Measurements from ENCODE around the gene TUFT1.

TUFT1 gene, protein sequence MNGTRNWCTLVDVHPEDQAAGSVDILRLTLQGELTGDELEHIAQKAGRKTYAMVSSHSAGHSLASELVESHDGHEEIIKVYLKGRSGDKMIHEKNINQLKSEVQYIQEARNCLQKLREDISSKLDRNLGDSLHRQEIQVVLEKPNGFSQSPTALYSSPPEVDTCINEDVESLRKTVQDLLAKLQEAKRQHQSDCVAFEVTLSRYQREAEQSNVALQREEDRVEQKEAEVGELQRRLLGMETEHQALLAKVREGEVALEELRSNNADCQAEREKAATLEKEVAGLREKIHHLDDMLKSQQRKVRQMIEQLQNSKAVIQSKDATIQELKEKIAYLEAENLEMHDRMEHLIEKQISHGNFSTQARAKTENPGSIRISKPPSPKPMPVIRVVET

DNA sequence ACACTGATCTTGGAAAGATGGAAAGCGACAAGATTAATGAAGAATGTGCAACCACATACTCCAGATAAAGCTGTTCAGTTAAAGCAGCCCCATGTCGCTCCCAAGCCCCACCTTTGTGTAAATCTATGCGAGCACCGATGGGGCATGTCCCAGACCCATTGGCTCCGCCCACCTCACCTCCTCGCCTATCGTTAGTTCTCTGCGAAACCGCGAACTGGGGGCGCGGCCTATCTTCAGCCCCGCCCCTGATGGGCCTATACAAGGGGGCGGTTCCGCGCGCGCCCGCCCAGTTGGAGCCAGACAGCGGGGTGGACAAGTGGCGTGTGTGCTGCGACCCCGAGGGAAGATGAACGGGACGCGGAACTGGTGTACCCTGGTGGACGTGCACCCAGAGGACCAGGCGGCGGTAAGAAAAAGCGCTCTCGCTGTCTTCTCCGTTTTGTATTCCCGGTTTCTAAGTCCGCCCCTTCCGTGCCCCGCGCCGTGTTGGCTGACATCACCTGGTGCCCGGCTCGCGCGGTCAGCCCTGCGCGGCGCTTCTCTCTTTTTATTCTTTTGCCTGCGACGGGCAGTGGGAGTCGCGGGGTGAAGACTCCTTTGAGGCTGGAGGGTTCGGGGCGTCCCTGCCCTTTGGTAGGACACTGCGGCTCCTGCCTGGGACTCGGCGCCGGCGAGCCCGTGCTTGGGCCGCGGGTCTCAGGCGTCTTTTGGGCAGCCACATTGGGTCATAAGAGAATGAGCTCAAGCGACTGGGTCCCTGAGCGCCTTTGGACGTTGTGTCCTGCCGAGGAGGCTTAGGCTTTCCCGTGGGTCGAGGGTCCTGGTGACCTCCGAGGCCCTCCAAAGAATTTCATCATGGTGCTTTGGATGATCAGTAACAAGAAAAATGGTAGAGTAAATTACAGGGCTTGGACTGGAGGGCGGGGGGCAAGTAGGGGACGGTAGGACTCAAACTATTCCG lies at the start of gene TUFT1:
TUFT1 (plus strand) TSS at position 289 of the 961 bp plus-strand sequence; CDS start at position 347, 58 bp downstream.
- peak; percentile 95 for DNase-seq (ENCODE audit: low spot score)

DNA sequence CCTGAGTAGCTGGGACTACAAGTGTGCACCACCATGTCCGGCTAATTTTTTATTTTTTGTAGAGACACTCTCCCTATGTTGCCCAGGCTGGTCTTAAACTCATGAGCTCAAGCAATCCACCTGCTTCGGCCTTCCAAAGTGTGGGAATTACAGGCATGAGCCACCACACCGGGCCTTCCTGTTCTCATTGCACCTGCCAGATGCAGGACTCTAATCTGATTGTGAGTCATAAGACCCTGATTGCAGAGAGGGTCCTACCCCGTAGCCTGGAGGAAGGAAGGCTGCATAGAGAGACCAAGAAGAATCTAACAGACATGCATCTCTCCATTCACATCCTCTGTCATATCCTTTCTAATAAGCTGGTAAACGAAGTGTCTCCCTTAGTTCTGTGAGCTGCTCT lies 48.5 kb upstream of the TUFT1 start:
- DNase-seq (ENCODE audit: low spot score) = no peak

DNA sequence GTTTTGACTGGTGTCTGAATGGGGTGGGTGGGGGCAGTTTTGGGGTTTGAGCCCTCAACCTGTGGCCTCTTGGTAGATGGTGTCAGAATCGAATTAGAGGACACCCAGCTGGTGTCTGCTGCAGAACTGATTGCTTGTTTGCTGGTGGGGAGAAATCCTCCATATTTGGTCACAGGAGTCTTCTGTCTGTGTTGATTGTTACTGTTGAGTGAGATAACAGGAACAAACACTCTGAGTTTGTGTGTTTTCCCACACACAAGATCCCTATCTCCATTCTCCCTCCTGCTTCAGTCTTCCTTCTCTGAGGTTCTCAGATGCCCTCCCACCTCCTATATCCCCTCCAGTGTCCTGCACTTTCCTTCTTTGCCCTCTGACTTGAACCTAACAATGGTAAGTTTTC lies 48.0 kb upstream of the TUFT1 start:
- no peak for DNase-seq (ENCODE audit: low spot score)

DNA sequence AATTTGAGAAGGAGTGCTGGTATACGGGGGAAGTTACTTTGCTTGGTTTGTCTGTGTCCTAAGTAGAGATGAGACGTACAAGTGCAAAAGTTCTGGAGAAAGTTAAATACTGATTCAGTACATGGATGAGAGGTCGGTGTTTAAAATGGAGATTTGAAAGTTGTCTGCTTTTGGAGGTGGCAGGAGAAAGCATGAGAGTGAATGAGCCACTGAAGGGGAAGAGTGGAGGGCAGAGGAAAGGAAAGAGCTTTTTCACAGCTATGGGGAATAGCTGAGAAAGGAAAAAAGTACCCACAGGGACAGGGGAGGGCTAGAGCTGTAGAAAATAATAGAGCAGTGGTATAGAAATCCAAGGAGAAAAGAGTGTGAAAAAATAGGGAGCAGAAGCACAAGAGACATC lies 47.1 kb upstream of the TUFT1 start:
- DNase-seq (ENCODE audit: low spot score) = no peak

DNA sequence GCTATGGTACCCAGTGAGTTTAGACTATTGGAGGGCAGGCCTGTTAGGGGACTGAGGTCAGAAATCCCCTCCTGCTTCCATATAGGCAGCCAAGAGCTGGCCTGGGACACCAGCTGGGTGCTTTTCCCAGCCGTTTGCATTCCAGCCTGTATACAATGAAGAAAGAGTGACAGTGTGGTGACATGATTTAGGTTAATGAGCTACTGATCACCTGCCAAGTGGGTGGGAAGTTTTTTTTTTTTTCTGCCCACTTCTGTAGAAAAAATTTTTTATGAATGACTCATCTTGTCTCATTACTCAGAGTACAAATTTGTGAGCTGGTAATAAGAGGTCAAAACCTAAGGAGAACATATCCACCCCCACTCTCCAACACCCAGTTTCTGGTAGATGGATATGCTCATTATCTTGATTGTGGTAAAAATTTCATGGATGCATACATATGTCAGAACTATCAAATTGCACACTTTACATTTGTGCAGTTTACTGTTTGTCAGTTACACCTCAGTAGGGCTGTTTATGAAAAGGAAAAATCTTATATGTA lies 45.3 kb upstream of the TUFT1 start:
- peak; percentile 57 for DNase-seq (ENCODE audit: low spot score)

DNA sequence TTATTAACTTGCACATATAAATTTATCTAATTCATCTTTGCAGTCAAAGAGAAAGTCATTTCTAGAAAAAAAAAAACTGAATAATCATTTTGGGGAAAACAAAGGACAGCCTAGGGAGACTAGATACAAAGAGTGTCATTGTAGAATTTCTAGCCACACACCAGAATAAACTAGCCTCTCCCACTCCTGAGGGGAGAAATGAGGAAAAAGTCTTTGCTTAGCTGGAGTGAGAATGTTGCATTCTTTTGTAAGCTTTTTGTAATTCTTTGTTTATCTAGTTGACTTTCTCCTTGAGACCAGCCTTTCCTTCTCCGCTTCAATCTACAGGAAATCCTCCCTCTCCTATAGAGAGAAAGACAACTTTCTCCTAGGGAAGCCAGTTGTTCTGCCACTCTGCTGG lies 44.8 kb upstream of the TUFT1 start:
- no peak for DNase-seq (ENCODE audit: low spot score)

DNA sequence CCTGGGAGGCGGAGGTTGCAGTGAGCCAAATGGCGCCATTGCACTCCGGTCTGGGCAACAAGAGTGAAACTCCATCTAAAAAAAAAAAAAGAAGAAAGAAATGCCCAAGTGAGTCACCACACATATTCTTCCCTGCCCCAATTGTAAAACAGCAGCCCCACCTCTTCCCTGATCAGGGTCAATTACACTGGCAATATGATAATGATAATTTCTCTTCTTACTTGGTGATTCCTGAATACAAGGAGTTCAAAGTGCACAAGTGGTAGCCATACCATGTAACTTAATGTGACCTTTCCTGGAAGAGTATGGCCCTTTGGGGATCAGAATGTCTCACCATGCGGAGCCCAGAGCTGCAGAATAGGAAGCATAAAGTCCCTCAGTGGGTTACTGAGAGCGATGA lies 40.7 kb upstream of the TUFT1 start:
- no peak for DNase-seq (ENCODE audit: low spot score)

DNA sequence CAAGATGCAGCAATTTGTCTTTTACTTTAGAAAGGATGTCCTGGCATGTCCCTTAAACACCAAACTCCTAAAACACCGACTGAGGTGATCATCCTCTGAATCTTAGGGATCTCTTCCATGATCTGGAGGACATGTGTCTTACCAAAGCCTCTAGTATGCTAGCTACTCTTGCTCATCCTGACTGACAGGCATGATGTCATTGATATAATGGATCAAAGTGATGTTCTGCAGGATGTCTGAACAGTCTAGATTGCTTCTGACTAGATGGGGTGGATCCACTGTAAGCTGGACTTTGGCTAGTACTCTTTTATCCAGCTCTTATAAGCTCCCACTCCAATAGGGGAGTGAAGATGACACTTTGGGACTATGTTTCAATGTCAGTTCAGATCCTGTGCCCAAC lies 40.2 kb upstream of the TUFT1 start:
- DNase-seq (ENCODE audit: low spot score) = no peak

DNA sequence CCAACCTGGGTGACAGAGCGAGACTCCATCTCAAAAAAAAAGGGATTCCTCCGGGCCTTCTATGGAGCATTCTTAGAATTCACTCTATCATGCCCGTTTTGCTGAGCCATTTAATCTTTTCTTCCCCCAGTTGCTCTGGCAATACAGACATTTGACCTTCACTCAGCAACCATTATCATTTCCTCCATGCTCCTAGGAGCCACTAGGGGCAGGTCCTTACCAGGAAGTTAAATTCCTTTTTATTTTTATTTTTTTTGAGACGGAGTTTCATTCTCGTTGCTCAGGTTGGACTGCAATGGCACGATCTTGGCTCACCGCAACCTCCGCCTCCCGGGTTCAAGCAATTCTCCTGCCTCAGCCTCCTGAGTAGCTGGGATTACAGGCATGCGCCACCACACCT lies 38.6 kb upstream of the TUFT1 start:
- DNase-seq (ENCODE audit: low spot score) = peak; percentile 38

DNA sequence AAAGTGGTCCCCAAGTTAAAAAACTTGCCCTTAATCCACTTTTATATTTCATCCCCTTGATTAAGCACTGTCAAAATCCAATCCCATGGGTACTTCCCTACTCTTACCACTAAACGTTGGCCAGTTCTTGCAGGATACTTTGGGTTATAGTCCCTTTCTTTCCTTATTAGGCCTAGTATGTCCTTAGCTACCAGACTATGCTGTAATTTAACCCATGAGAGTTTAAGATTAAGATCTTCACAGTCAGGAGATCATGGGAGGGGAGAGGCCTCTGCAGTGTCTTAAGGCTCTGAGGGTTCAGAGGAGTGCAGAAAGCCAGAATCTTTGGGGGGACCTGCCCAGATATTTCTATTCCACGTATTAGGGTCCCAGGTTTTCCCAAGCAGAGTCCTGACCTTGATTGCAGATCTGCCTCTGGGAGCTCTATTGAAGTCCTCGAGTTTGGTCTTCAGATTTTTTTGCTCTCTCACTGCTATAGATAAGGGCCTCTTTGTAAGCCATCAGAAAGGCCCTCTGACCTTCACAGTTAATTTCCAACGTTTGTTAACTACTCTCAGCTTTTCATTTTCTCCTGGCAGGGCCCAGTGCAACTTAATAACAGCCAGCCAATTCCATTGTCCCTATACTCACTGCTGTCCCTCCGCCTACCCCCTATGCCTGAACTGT lies 37.9 kb upstream of the TUFT1 start:
- DNase-seq (ENCODE audit: low spot score) = no peak

DNA sequence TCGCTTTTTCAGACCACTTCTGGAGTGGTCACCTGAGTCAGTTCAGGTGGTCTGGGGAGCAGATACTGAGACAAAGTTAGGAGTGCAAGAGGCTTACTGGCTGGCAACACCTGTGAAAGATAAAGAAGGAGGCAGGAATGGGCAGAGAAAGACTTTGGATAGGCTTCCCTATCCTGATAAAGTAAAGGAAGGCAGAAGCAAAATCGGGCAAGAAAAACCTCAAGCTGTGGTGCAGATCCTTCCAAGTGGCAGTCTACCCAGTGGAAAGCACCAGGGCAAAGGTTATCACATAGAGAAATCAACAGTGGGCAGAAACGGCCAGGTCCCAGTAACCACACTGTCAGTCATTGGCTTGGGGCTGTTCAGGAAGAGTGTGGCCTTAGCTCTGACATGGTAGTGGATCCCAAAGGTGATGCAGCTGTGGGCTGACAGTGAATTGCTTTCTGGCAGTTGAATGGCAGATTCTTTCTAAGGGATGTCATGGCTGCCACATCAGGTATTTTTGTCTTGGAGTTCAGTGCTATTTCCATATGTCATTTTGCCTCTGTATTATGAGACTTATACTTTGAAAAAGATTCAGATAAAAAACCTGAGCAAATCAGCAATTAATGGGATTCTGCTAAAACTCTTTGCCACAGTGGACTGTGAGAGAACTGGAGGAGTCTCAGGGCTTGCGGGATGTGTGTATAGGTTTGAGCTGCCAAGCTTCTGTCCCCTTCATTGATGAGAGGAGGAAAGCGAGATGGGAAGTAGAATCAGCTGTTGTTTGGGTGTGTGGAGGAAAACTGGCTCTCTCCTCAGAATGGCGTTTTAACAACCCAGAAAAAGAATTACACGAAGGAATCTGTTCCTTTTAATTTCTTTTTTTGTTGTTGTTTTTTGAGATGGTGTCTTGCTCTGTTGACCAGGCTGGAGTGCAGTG lies 37.0 kb upstream of the TUFT1 start:
- no peak for DNase-seq (ENCODE audit: low spot score)

DNA sequence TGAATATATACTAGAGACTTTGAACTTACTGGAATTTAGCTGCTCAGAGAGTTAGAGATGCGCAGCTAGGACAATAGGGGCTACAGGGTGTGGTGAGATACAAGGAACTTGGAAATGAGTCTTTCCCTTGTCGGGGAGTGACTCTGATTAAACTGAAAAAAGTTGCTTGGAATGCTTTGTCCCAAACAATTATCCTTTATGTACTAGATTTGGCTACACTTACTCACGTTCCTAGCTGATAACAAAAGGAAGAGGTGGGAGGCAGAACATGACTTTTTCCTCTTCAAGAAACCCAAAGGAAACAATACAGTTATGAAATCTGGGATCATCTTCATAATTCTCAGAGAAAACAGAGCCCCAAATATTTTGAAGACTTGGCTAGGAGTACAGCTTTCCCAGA lies 35.9 kb upstream of the TUFT1 start:
- no peak for DNase-seq (ENCODE audit: low spot score)

DNA sequence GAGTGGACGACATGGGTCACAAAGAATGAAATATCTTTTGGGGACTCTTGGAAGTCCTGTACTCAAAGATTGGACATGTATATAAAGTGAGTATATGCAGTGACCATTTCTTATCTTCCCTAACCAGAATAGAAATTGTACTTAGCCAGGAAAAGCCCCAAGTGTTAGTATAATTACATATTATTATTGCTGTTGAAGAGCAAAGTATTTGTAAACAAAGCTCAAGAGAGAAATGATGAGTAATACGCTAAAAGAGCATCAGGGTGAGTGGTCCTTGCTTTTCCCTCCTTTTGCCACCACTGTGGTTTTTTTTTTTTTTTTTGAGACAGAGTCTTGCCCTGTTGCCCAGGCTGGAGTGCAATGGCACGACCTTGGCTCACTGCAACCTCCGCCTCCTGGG lies 35.4 kb upstream of the TUFT1 start:
- no peak for DNase-seq (ENCODE audit: low spot score)

DNA sequence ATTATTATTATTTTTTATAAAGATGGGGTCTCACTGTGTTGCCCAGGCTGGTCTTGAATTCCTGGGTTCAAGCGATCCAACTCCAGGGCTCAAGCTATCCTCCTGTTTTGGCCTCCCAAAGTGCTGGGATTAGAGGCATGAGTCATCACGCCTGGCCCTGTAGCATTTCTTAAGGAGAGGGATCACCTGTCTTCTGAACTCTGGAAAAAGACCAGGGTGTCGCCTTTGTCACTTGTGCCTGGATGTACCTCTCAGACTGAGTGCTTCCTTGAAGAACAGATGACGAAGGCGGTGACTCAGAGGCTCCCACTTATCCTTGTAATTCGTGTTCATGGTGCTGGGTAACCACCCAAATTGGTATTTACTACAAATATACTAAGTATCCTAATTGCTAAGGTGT lies 31.3 kb upstream of the TUFT1 start:
- DNase-seq (ENCODE audit: low spot score) = no peak

DNA sequence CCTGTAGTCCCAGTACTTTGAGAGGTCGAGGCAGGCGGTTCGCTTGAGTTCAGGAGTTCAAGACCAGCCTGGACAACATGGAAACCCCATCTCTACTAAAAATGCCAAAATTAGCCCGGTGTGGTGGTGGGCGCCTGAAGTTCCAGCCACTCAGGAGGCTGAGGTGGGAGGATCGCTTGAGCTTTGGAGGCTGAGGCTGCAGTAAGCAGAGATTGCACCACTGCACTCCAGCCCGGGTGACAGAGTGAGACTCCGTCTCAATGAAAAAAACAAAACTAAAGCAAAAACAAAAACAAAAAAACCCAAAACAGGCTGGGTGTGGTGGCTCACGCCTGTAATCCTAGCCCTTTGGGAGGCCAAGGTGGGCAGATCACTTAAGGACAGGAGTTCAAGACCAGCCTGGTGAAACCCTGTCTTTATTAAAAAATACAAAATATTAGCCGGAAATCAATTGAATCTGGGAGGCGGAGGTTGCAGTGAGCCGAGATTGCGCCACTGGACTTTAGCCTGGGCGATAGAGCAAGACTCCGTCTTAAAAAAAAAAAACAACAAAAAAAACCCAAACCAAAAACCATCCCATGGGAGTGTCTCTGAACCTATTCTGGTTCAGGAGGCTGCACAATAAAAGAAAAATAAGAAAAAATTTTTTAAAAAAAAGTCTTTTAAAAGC lies 30.6 kb upstream of the TUFT1 start:
- no peak for DNase-seq (ENCODE audit: low spot score)

DNA sequence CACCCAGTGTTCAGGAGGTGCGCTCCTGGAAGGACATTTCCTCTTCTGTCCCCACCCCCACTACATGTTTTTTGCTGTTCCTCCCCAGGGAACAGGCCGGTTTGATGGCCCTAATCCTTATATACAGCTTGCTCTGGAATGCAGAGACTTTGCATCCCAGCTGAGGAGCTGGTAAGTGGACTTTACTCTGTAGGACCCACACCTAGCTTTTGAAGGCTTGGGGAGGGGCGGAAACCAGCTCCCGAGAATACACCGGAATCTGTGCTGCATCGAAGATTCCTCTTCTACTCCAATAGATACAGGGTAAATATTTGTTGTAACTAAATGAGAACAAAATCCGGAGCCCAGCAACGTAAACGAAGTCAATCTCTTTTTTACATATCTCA lies 30.1 kb upstream of the TUFT1 start:
- DNase-seq (ENCODE audit: low spot score) = peak; percentile 36

DNA sequence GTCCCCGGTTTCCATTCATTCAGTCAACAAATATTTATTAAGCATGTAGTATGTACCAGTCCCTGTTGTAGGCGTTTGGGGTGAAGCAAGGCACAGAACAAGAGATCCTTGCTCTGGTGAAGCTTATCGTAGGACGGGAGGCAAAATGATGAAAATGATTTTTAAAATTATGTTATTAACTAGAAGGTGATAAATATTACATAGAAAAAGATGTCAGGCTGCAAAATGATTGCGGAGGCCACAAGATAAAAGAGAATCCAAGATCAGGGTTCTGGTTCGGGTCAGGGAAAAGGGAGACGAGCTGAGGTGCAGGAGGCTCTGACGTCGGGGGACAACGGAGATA lies 29.5 kb upstream of the TUFT1 start:
- no peak for DNase-seq (ENCODE audit: low spot score)

DNA sequence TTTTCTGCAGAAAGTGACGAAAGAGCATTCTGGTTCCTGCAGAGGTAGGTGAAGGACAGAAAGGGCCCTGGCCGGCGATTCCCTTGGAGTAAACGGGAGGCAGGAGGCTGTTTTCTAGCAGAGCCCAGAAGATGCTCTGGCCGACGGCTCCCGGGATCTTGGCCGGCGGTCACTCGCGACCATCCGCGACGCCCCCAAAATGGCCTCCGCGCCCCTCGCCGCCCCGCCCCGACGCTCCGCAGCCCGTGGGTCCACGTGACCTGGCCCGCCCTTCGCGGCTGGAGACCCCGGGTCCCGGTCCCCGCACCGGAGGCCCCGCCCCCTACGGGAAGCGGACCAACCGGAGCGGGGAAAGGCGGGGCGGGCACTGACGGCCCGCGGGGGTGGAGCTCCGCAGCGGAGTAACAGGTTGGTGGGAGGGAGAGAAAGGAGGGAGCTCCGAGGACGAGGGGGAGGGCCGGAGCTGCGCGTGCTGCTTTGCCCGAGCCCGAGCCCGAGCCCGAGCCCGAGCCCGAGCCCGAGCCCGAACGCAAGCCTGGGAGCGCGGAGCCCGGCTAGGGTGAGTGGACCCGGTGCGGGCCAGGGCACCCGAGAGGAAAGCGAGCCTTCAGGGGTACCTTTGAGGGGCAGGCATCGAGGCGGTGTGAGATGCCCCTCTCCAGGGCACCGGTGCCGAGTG lies 29.0 kb upstream of the TUFT1 start, which contains the start of gene CGN:
CGN (plus strand) TSS at position 431 of the 679 bp plus-strand sequence. CDS start 7,133 bp downstream, outside the sequence.
- peak; percentile 96 for DNase-seq (ENCODE audit: low spot score)

DNA sequence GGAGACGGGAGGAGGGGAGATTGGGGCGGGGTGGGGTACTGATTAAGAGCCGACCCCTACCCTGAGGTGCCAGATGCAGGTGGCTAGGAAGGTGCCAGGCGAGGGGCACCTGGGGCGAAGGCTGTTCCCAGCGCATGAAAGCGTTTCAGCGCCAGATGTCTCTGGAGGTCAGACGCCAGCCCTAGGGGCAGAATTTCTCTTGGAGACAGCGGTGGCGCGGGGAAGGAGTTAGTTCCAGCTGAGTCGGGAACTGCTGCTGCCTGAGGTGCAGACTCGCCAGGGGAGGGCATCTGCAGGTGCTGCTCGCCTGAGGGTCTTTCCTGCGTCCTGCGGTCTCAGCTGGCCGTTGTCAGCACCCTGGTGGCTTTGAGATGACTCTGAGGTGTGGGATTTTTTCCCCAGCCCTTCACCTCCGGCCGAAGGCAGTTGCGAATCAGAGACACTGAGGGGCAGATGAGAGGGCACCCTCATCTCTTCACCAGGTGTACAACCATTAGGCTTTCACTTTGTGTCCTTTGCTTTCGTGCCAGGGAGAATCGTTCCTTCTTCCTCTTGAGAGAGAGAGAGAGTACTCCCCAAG lies 28.4 kb upstream of the TUFT1 start:
- no peak for DNase-seq (ENCODE audit: low spot score)

DNA sequence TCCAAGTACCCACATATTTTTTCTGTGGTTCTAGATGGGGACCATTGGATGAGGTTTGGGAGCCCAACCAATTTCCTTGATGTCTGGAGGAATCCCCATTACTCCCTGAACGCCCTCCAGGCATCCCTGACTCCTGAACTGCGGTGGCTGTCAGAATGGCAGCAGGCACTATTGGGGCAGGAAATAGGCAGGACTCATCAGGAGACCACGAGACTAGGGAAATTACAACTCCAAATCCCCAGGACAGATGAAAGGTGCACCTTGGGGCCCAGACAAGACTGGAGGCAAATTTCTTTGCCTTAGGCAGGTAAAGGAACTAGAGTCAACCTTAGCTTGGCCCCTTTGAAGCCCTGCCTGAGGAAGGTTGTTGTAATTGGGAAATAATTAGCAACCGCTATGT lies 27.8 kb upstream of the TUFT1 start:
- DNase-seq (ENCODE audit: low spot score) = no peak
